Hepatocyte (in vitro differentiated cells): ENCODE results near the gene ZNF628. TPM values are rescaled to one million over a fixed set of nuclear protein-coding genes. Genes with fewer than 3 reads are reported as not detected.
A peak's percentile ranks its signal among the peaks of the same experiment; 100 is the strongest.

ENCODE experiments used
- DNase-seq: peaks from one replicate; pipeline ENCODE4 v3.0.0-alpha.2; 2016; ENCODE audit warnings: low spot score
- H2AFZ ChIP-seq: fragments of 200-600 bp; sonication (generic); 2 replicates; pipeline ENCODE4 v1.6.0; 2016; ENCODE audit warnings: antibody characterized with exemption, mild to moderate bottlenecking
- H3K27ac ChIP-seq: fragments of 200-600 bp; sonication (generic); 2 replicates; pipeline ENCODE4 v1.5.1; 2016; ENCODE audit warnings: mild to moderate bottlenecking
- H3K27me3 ChIP-seq: fragments of 200-600 bp; sonication (generic); 2 replicates; pipeline ENCODE4 v1.6.1; 2016
- H3K36me3 ChIP-seq: fragments of 200-600 bp; sonication (generic); replicated peaks from 2 replicates; pipeline ENCODE4 v1.5.1; 2016; ENCODE audit warnings: low read depth; ENCODE audit not compliant: insufficient read depth
- H3K4me1 ChIP-seq: fragments of 200-600 bp; sonication (generic); 2 replicates; pipeline ENCODE4 v1.5.1; 2016; ENCODE audit warnings: mild to moderate bottlenecking, moderate library complexity; ENCODE audit not compliant: insufficient read depth
- H3K4me2 ChIP-seq: fragments of 200-600 bp; sonication (generic); 2 replicates; pipeline ENCODE4 v1.6.0; 2016
- H3K4me3 ChIP-seq: fragments of 200-600 bp; sonication (generic); 2 replicates; pipeline ENCODE4 v1.5.1; 2016; ENCODE audit warnings: mild to moderate bottlenecking
- H3K79me2 ChIP-seq: fragments of 200-600 bp; sonication (generic); 2 replicates; pipeline ENCODE4 v1.6.0; 2017; ENCODE audit warnings: mild to moderate bottlenecking
- H3K9me2 ChIP-seq: fragments of 200-600 bp; sonication (generic); replicated peaks from 2 replicates; pipeline ENCODE4 v1.6.0; 2017; ENCODE audit warnings: mild to moderate bottlenecking; ENCODE audit not compliant: insufficient read depth
- H3K9me3 ChIP-seq: fragments of 200-600 bp; sonication (generic); 2 replicates; pipeline ENCODE4 v1.5.1; 2016; ENCODE audit warnings: low read depth, mild to moderate bottlenecking
- H4K20me1 ChIP-seq: fragments of 200-600 bp; sonication (generic); 2 replicates; pipeline ENCODE4 v1.6.0; 2016; ENCODE audit warnings: mild to moderate bottlenecking; ENCODE audit not compliant: insufficient read depth, poor library complexity, severe bottlenecking
- EZH2 ChIP-seq: fragments of 200-600 bp; sonication (generic); IDR thresholded peaks from 2 replicates; pipeline ENCODE4 v1.6.1; 2016; ENCODE audit warnings: antibody characterized with exemption, mild to moderate bottlenecking, borderline replicate concordance
- EZH2phosphoT487 ChIP-seq: fragments of 200-600 bp; sonication (generic); IDR thresholded peaks from one replicate; pipeline ENCODE4 v1.6.1; 2018; ENCODE audit warnings: antibody characterized with exemption, mild to moderate bottlenecking, low read depth, moderate library complexity; ENCODE audit not compliant: unreplicated experiment, severe bottlenecking
- WGBS: methylation state at CpG from one replicate; pipeline ENCODE4 v1.1.6; 2016; ENCODE audit warnings: low lambda C conversion rate; ENCODE audit errors: missing lambda C conversion rate; 5-methylcytosine and 5-hydroxymethylcytosine counted together
- polyA plus RNA-seq: library from polyadenylated mRNA; unstranded; fragments of >200 nt; fragmentation: Nextera tagmentation; extraction: Ambion mirVana; gene quantifications from 2 replicates; pipeline ENCODE4 v1.2.1, GENCODE V29; 2016
- total RNA-seq: library from RNA; depleted of rRNA; stranded (reverse); fragments of >200 nt; gene quantifications from 2 replicates; pipeline ENCODE4 v1.2.3, GENCODE V29; 2014
- TF ChIP-seq, protein P1 (sequence below): fragments of 200-600 bp; sonication (generic); IDR thresholded peaks from 2 replicates; pipeline ENCODE4 v1.5.1; 2016; ENCODE audit warnings: antibody characterized with exemption, mild to moderate bottlenecking; ENCODE audit not compliant: poor library complexity

ZNF628 gene
- total and polyA plus RNA-seq, 2 experiments from 2014 or later = 1.2 to 4.7 TPM

GRCh38 chr19:55504981-55505380 is 28.6 kb downstream of the ZNF628 start:
- H2AFZ ChIP-seq = no peak overlapping the region
- H3K9me3 ChIP-seq = no peaks in the 10 kb centered on the region
- no peaks in the 10 kb centered on the region for H3K9me2 ChIP-seq
- H3K4me1 ChIP-seq = no peaks in the 10 kb centered on the region
- no peak overlapping the region for H3K4me2 ChIP-seq
- H3K36me3 ChIP-seq = no peaks in the 10 kb centered on the region
- WGBS = 86% methylated on average over 11 of the region's 11 CpGs
- H3K4me3 ChIP-seq = no peak overlapping the region
- H4K20me1 ChIP-seq = no peaks in the 10 kb centered on the region
- no peak for TF ChIP-seq EZH2
- TF ChIP-seq, protein P1, sequence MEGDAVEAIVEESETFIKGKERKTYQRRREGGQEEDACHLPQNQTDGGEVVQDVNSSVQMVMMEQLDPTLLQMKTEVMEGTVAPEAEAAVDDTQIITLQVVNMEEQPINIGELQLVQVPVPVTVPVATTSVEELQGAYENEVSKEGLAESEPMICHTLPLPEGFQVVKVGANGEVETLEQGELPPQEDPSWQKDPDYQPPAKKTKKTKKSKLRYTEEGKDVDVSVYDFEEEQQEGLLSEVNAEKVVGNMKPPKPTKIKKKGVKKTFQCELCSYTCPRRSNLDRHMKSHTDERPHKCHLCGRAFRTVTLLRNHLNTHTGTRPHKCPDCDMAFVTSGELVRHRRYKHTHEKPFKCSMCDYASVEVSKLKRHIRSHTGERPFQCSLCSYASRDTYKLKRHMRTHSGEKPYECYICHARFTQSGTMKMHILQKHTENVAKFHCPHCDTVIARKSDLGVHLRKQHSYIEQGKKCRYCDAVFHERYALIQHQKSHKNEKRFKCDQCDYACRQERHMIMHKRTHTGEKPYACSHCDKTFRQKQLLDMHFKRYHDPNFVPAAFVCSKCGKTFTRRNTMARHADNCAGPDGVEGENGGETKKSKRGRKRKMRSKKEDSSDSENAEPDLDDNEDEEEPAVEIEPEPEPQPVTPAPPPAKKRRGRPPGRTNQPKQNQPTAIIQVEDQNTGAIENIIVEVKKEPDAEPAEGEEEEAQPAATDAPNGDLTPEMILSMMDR = no peak
- no peak for DNase-seq
- H3K79me2 ChIP-seq = no peaks in the 10 kb centered on the region
- no peaks in the 10 kb centered on the region for H3K27me3 ChIP-seq
- no peak overlapping the region for H3K27ac ChIP-seq

GRCh38 chr19:55508120-55508519 is 31.7 kb downstream of the ZNF628 start:
- H2AFZ ChIP-seq = no peak overlapping the region
- H3K4me2 ChIP-seq = no peak overlapping the region
- no peaks in the 10 kb centered on the region for H3K4me1 ChIP-seq
- H3K4me3 ChIP-seq = no peak overlapping the region
- 80% methylated on average over 10 of the region's 10 CpGs for WGBS
- no peak for DNase-seq
- H3K9me2 ChIP-seq = no peaks in the 10 kb centered on the region
- H3K27ac ChIP-seq = no peak overlapping the region
- no peaks in the 10 kb centered on the region for H4K20me1 ChIP-seq
- H3K79me2 ChIP-seq = no peaks in the 10 kb centered on the region
- H3K27me3 ChIP-seq = no peaks in the 10 kb centered on the region
- no peaks in the 10 kb centered on the region for H3K36me3 ChIP-seq
- TF ChIP-seq EZH2 = no peak
- TF ChIP-seq, protein P1 = no peak
- TF ChIP-seq EZH2phosphoT487 = no peak
- H3K9me3 ChIP-seq = no peaks in the 10 kb centered on the region

GRCh38 chr19:55516878-55517620 is 40.6 kb downstream of the ZNF628 start:
- 14% methylated on average over 33 of the region's 61 CpGs for WGBS
- Histone ChIP-seq H3K36me3 (no peaks in the 10 kb centered on the region), H3K9me3 (no peaks in the 10 kb centered on the region), H3K4me2 (peak overlapping the region; percentile 84), H3K4me3 (no peak overlapping the region), H4K20me1 (no peaks in the 10 kb centered on the region), H3K27me3 (no peaks in the 10 kb centered on the region), H3K27ac (peak overlapping the region; percentile 55), H3K4me1 (no peaks in the 10 kb centered on the region), H2AFZ (peak overlapping the region; percentile 80), H3K79me2 (no peaks in the 10 kb centered on the region), H3K9me2 (no peaks in the 10 kb centered on the region)
- peak; percentile 97 for DNase-seq
- TF ChIP-seq, protein P1 = peak; percentile 94
- TF ChIP-seq EZH2 = no peak
- TF ChIP-seq EZH2phosphoT487 = no peak
